COLO668 (cell line): ENCODE results near the gene SCN1B.
A peak's percentile ranks its signal among the peaks of the same experiment; 100 is the strongest.
"Not testable (repeated sequence)": the region's sequence is repeated elsewhere in the genome, so short reads cannot be mapped to it uniquely, and the experiment has no call there.

Source experiments
- DNase-seq: peaks from one replicate; lab custom pipeline; 2025; ENCODE audit not compliant: unreplicated experiment; lab: John Stamatoyannopoulos, UW

SCN1B gene

DNA sequence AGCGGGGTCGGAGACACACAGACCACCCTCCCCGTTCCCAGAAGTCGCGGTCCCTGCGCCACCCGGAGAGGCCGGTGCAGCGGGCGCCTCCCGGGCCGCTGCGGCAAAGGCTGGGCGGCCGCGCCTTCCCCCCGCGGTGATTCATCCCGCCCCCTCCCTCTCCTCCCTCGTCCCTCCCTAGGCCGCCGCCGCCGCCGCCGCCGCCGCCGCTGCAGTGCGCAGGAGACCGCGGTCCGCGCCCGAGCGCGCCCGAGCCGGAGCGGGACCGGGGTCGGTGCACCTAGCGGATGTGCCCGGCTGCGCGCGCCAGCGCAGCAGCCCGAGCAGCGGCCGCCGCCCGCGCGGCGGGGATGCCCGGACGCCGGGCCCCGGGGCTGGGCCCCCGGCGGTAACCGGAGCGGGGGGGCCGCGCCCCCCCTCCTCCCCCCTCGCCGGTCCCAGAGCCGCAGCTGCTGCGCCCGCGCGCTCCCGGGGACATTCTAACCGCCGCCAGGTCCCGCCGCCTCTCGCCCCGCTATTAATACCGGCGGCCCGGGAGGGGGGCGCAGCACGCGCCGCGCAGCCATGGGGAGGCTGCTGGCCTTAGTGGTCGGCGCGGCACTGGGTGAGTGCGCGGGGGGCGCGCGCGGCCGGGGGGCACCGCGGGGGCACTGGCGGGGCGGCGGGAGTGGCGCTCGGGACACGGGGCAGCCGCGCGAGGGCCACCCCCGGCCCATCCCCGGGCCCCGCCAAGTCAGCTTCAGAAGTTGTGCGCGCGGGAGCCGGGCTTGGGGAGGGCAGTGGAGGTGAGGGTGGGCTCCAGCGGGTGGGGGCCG lies at the start of gene SCN1B:
SCN1B (plus strand) TSS at position 214 of the 815 bp plus-strand sequence; CDS start at position 565, 351 bp downstream.
- DNase-seq, result peak; percentile 79

GRCh38 chr19:34982275-34982674 lies 48.0 kb upstream of the SCN1B start:
- DNase-seq, result no peak

DNA sequence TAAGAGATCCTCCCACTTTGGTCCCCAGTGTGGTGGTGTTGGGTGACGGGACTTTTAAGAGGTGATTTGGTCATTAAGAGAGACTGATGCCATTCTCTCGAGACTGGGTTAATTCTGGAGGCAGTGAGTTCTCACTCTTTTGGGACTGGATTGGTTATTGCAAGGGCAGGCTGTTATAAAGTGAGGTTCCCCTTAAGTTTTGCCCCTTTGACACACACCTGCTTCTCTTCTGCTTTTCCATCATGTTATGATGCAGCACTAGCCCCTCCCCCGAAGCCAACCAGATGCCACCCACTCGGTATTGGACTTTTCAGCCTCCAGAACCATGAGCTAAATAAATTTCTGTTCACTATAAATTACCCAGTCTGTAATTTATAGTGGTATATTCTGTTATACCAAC lies 46.5 kb upstream of the SCN1B start:
- no peak for DNase-seq

- DNase-seq, result no peak
Measured at GRCh38 chr19:34984287-34984686, 46.0 kb upstream of the SCN1B start.

- DNase-seq, result no peak
Measured at GRCh38 chr19:34985249-34986022, 44.8 kb upstream of the SCN1B start.

DNA sequence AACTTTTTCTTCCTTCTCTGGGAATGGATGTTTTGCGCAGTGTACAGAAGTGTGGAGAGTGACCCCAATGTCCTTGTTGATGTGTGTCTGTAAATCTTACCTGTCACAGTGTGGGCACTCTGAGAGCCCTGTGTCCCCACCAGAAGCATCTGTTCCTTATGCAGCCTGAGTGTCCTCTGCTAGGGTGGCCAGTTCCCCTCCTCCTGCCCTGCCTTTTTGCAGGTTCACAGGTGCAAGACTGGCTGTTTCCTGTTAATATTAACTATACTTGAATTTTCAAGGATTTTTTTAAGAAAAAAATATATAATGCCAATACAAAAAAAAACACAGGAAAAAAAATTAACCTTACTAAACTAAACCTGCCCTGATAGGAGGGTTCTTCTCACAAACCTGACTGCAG lies 42.2 kb upstream of the SCN1B start:
- no peak for DNase-seq

DNA sequence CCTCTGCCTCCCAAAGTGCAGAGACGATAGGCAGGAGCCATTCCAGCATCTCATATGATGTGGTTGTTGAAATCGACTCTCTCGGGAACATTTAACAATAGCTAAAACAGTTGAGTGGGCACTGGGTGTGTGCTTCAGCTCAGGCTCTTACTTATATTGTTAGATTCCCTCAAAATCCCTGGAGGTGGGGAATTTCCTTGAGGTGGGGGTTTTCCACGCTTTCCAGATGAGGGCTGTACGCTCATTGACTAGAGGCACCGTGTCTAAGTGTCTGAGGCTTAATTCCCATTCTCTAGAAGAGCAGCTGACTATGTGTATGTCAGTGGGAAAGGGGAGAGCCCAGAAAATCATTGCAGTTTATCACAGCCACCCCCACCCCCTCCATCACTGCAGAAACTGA lies 41.0 kb upstream of the SCN1B start:
- DNase-seq, result no peak

DNA sequence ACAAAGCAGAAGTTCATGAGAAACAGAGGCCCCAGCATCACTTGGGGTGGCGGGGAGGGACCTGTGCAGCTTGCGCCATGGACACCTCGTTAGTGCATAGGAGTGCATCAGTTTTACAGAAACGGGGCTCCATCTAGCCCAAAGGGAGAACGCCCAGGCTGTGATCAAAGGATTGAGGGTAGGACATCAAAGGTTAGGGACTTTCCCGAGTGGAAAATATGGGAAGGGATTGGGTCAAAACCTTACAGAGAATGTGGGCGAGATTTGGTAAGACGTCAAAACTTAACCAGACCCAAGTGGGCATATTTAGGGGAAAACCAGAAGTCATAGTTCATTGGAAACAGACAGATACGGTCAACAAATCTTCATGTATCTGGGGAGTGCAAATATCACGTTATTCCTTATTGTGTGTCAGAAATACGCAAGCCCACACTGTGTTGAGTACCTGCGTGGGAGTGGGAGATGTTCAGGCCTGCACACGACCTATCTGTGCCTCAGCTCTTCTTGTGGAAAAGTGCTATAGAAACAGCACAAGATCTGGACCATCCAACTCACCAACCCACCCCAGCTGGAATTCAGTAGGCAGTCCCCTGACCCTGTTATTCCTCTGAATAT lies 39.6 kb upstream of the SCN1B start:
- no peak for DNase-seq

DNA sequence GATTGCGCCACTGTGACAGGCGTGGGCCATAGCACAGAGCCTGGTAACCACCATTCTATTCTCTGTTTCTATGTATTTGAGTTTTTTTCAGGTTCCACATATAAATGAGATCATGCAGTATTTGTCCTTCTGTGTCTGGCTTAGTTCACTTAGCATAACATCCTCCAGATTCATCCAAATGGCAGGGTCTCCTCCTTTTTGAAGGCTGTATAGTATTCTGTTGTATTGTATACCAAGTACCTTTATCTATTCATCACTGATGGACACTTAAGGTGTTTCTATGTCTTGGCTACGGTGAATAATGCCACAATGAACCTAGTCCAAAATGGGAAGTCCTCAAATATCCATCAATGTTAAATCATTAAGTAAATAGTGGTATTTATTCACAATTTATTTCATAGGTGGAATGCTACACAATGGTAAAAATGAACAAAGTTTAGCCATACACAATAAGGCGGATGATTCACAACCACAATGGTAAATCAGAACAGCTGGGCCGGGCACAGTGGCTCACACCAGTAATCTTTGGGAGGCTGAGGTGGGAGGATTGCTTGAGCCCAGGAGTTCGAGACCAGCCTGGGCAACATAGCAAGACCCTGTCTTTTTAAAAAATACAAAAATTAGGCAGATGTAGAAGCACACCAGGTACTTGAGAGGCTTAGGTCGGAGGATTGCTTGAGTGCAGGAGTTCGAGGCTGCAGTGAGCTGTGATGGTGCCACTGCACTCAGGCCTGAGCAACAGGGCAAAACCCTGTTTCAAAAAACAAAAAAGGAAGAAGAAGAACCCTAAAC lies 38.5 kb upstream of the SCN1B start:
- no peak for DNase-seq

DNA sequence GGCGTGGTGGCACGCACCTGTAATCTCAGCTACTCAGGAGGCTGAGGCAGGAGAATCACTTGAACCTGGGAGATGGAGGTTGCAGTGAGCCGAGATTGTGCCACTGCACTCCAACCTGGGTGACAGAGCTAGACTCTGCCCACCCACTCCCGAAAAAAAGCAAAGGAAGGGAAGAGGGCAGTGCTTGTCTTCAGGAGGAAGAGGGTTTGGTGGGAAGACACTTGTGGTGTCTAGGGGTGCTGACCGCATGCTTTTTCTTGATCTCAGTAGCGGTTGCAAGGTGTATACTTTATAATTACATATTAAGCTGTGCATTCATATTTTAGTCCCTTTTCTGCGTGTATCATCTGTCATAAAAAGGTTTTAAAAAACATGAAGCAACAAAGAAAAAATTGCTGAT lies 37.7 kb upstream of the SCN1B start:
- not testable (repeated sequence) for DNase-seq

- DNase-seq, result no peak
Measured at GRCh38 chr19:34994286-34994642, 36.0 kb upstream of the SCN1B start.

- peak; percentile 79 for DNase-seq
Measured at GRCh38 chr19:34994643-34995541, 35.4 kb upstream of the SCN1B start.

GRCh38 chr19:34995551-34995950 lies 34.7 kb upstream of the SCN1B start:
- DNase-seq, result no peak

- no peak for DNase-seq
Measured at GRCh38 chr19:34997071-34997617, 33.1 kb upstream of the SCN1B start.

DNA sequence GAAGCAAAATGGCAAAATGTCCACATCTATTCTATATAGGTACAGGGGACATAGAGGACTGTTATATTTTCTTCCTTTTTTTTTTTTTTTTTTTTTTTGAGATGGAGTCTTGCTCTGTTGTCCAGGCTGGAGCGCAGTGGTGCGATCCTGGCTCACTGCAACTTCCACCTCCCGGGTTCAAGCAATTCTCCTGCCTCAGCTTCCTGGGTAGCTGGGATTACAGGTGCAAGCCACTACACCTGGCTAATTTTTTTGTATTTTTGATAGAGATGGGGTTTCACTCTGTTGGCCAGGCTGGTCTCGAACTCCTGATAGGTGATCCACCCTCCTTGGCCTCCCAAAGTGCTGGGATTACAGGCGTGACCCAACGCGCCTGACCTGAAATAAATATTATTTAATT lies 32.0 kb upstream of the SCN1B start:
- not testable (repeated sequence) for DNase-seq

DNA sequence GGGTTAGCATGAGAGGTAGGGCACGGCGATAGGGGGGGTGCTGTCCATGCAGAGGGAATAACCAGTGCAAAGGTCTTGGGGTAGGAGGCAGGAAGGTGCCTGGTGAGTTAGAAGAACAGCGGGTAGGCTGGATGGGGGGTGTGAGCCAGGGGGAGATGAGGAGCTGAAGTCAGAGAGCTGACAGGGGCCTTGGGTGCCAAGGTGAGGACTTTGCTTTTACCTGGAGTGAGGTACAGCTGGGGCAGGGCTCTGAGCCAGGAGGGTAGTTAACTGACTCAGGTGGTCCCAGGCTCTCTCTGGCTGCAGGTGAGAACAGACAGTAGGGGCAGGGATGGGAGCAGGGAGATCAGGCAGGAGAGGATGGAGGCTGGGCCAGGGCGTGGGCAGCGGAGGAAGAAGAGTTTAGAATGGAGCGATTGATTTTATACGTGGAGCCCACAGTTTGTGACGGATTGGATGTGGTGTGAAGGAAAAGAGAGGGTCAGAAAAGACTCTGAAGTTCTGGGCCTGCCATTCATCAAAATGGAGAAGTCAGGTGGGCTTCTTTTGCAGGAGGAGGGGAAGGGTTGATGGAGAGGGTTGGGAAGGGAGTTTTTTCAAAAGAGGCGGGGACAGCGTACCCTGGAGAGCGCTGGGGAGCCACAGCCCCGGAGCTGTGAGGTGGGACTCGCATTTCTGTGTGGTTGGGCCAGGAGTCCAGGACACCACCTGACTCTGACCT lies 31.3 kb upstream of the SCN1B start:
- no peak for DNase-seq

DNA sequence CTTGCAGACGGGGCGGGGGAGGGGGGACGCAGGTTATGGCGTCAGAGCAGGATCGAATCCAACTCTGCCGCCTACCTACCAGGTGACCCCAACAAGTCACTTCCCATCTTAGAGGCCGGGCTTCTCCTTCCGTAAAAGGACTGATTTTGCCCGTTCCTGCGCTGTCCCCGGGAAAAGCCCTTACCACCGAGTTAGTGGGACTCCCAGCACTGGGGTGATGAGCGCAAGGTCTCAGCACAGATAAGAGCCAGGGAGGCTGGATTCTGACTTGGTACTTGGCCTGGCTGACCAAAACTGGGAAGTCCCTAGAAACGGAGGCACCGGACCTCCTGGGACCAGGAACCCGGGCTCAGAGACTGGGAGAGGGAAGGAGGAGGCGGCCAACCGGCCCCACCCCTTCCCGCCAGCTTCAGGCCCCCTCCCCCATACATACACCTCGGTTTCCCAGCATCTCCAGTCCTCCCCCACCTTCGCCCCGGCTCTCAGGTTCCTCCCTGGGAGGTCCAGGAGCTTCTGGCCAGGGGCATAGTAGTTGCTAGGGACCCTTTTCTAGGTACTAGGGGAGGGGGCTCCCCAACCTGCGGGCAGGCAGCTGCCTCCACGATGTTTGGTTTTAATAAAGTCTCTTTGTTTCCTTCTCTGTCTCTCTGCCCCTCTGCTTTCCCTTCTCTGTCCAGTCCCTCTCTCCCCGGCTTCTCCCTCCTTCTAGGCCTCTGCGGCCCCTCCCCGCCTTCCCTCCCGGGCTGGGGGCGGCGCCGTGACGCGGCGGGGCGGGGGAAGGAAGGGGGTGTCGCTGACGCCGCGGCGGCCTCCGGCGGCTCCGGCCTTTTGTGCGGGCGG lies 30.6 kb upstream of the SCN1B start, which contains the start of gene GRAMD1A:
GRAMD1A (plus strand) TSS at position 826 of the 840 bp plus-strand sequence. CDS start 156 bp downstream, outside the sequence.
- peak; percentile 78 for DNase-seq

DNA sequence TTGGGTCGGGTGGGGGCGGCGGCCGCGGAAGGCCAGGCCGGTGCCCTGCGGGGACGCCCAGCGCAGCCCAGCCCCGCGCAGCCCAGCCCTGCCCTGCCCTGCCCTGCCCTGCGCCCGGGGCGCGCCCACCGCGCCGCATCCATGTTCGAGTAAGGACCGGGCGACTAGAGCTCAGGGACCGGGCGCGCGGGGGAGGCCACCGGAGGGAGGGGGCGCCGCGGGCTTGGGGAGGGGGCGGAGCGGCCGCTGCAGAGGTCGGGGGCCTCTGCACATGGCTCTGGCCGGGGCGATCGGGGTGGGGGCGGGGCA lies 30.0 kb upstream of the SCN1B start:
- no peak for DNase-seq
